ENCODE data around the gene IL32. TPM values are rescaled to one million over a fixed set of nuclear protein-coding genes. Genes with fewer than 3 reads are reported as not detected.

The IL32 gene
- polyA plus RNA-seq, 1 donor from 2014 or later: not detected

- Histone ChIP-seq H3K9me3 (ENCODE audit: low read length) (no peaks in the 10 kb centered on the region), H3K4me3 (ENCODE audit: low read length) (peak overlapping the region; percentile 97), H3F3A (ENCODE audit: insufficient read depth, low read length, poor library complexity, severe bottlenecking) (no peaks in the 10 kb centered on the region), H3K9me2 (ENCODE audit: insufficient read depth, low read length) (no peaks in the 10 kb centered on the region), H2AFZ (ENCODE audit: low read depth, low read length) (peak overlapping the region; percentile 85), H3K27ac (ENCODE audit: low read length) (peak overlapping the region; percentile 51), H3K79me2 (replicated peaks; ENCODE audit: insufficient read depth, low read length) (no peaks in the 10 kb centered on the region), H3K36me3 (ENCODE audit: insufficient read depth, low read length) (no peaks in the 10 kb centered on the region), H3K9ac (ENCODE audit: low read length) (peak overlapping the region; percentile 88), H3K27me3 (ENCODE audit: insufficient read depth, low read depth, low read length) (no peaks in the 10 kb centered on the region), H4K20me1 (ENCODE audit: insufficient read depth) (no peaks in the 10 kb centered on the region), H3K4me2 (ENCODE audit: low read length) (peak overlapping the region; percentile 55)
- TF ChIP-seq CTCF (IDR thresholded peaks at IDR 0.05; ENCODE audit: poor library complexity, severe bottlenecking) (no peak), TAF1 (IDR thresholded peaks at IDR 0.05; ENCODE audit: low read depth) (no peak), POLR2AphosphoS5 (IDR thresholded peaks at IDR 0.05) (no peak), SMC3 (conservative IDR thresholded peaks at IDR 0.05; ENCODE audit: poor library complexity) (no peak), REST (IDR thresholded peaks at IDR 0.05; ENCODE audit: borderline replicate concordance) (no peak), EZH2 (IDR thresholded peaks at IDR 0.05; ENCODE audit: borderline replicate concordance, insufficient read depth, low read length, poor library complexity, severe bottlenecking) (no peak), RAD21 (conservative IDR thresholded peaks at IDR 0.05) (no peak), MXI1 (conservative IDR thresholded peaks at IDR 0.05; ENCODE audit: poor library complexity, severe bottlenecking) (no peak), EP300 (conservative IDR thresholded peaks at IDR 0.05; ENCODE audit: poor library complexity, severe bottlenecking) (no peak)
Measured at GRCh38 chr16:3058139-3059030, 7.1 kb upstream of the IL32 start.

GRCh38 chr16:3059041-3059722 lies 6.3 kb upstream of the IL32 start:
- Histone ChIP-seq H4K20me1 (ENCODE audit: insufficient read depth) (no peaks in the 10 kb centered on the region), H3K9me3 (ENCODE audit: low read length) (no peaks in the 10 kb centered on the region), H2AFZ (ENCODE audit: low read depth, low read length) (peak overlapping the region; percentile 85), H3F3A (ENCODE audit: insufficient read depth, low read length, poor library complexity, severe bottlenecking) (no peaks in the 10 kb centered on the region), H3K4me2 (ENCODE audit: low read length) (peak overlapping the region; percentile 55), H3K79me2 (replicated peaks; ENCODE audit: insufficient read depth, low read length) (no peaks in the 10 kb centered on the region), H3K9ac (ENCODE audit: low read length) (peak overlapping the region; percentile 88), H3K27ac (ENCODE audit: low read length) (peak overlapping the region; percentile 51), H3K36me3 (ENCODE audit: insufficient read depth, low read length) (no peaks in the 10 kb centered on the region), H3K27me3 (ENCODE audit: insufficient read depth, low read depth, low read length) (no peaks in the 10 kb centered on the region), H3K9me2 (ENCODE audit: insufficient read depth, low read length) (no peaks in the 10 kb centered on the region), H3K4me3 (ENCODE audit: low read length) (peak overlapping the region; percentile 97)
- TF ChIP-seq EP300 (conservative IDR thresholded peaks at IDR 0.05; ENCODE audit: poor library complexity, severe bottlenecking) (peak; percentile 19), REST (IDR thresholded peaks at IDR 0.05; ENCODE audit: borderline replicate concordance) (peak; percentile 37), MXI1 (conservative IDR thresholded peaks at IDR 0.05; ENCODE audit: poor library complexity, severe bottlenecking) (peak; percentile 69), RAD21 (conservative IDR thresholded peaks at IDR 0.05) (peak; percentile 85), TAF1 (IDR thresholded peaks at IDR 0.05; ENCODE audit: low read depth) (no peak), EZH2 (IDR thresholded peaks at IDR 0.05; ENCODE audit: borderline replicate concordance, insufficient read depth, low read length, poor library complexity, severe bottlenecking) (no peak), SMC3 (conservative IDR thresholded peaks at IDR 0.05; ENCODE audit: poor library complexity) (peak; percentile 81), POLR2AphosphoS5 (IDR thresholded peaks at IDR 0.05) (peak; percentile 71), CTCF (IDR thresholded peaks at IDR 0.05; ENCODE audit: poor library complexity, severe bottlenecking) (peak; percentile 97)
